Endodermal cell (in vitro differentiated cells): ENCODE results near the gene MRPL44. TPM values are rescaled to one million over a fixed set of nuclear protein-coding genes. Genes with fewer than 3 reads are reported as not detected.
"Not testable (repeated sequence)": the region's sequence is repeated elsewhere in the genome, so short reads cannot be mapped to it uniquely, and the experiment has no call there.

Experiments used
- DNase-seq: peaks from one replicate; pipeline ENCODE4 v3.0.0-alpha.2; 2017
- H3K27ac ChIP-seq: 2 replicates; pipeline ENCODE4 v1.5.1; 2013; ENCODE audit warnings: mild to moderate bottlenecking, low read depth, low read length, moderate library complexity
- H3K27me3 ChIP-seq: 2 replicates; pipeline ENCODE4 v1.6.1; 2013; ENCODE audit warnings: mild to moderate bottlenecking, low read length, moderate library complexity; ENCODE audit not compliant: insufficient read depth, control insufficient read depth, poor library complexity, severe bottlenecking
- H3K36me3 ChIP-seq: 2 replicates; pipeline ENCODE4 v1.7.0; 2013; ENCODE audit warnings: mild to moderate bottlenecking, low read length, moderate library complexity; ENCODE audit not compliant: control insufficient read depth, insufficient read depth
- H3K4me1 ChIP-seq: one replicate; pipeline ENCODE4 v1.7.0; 2013; ENCODE audit warnings: low read length; ENCODE audit not compliant: control insufficient read depth, insufficient read depth
- H3K4me3 ChIP-seq: 2 replicates; pipeline ENCODE4 v1.5.1; 2013; ENCODE audit warnings: mild to moderate bottlenecking, low read length, moderate library complexity
- H3K9ac ChIP-seq: 2 replicates; pipeline ENCODE4 v1.6.1; 2013; ENCODE audit warnings: mild to moderate bottlenecking, low read length, moderate library complexity; ENCODE audit not compliant: poor library complexity, severe bottlenecking; ENCODE audit errors: extremely low read depth
- H3K9me3 ChIP-seq: 2 replicates; pipeline ENCODE4 v1.6.1; 2013; ENCODE audit warnings: mild to moderate bottlenecking, low read length, moderate library complexity; ENCODE audit not compliant: control insufficient read depth
- H3K27ac Mint-ChIP-seq: 2 replicates; pipeline ENCODE4 v1.8.0; 2020; ENCODE audit warnings: mixed read lengths
- H3K27me3 Mint-ChIP-seq: 2 replicates; pipeline ENCODE4 v1.8.0; 2021; ENCODE audit warnings: mild to moderate bottlenecking, mixed read lengths; ENCODE audit not compliant: insufficient read depth
- H3K36me3 Mint-ChIP-seq: 2 replicates; pipeline ENCODE4 v1.8.0; 2020; ENCODE audit warnings: low read depth, mixed read lengths
- H3K4me1 Mint-ChIP-seq: 2 replicates; pipeline ENCODE4 v1.8.0; 2020; ENCODE audit warnings: mixed read lengths
- H3K4me3 Mint-ChIP-seq: 2 replicates; pipeline ENCODE4 v1.8.0; 2020; ENCODE audit warnings: mild to moderate bottlenecking, moderate library complexity, mixed read lengths
- H3K9me3 Mint-ChIP-seq: 2 replicates; pipeline ENCODE4 v1.8.0; 2020; ENCODE audit warnings: mild to moderate bottlenecking, mixed read lengths
- WGBS, 2 experiments: methylation state at CpG; one replicate each; pipeline versions ENCODE4 v1.1.5 to v1.1.7; 2013; ENCODE audit warnings: missing lambda C conversion rate in 2 of 2, mixed read lengths in 1 of 2; ENCODE audit not compliant: insufficient coverage in 1 of 2, insufficient read length in 1 of 2; 5-methylcytosine and 5-hydroxymethylcytosine counted together
- total RNA-seq, 2 donors: library from RNA; stranded (reverse); fragmentation: NEBNext Ultra II Directional in 1 of 2; extraction: Animal tissue kit (Norgen Biotek cat#: 25700) in 1 of 2; gene quantifications; 2 replicates in 1 of 2; 3 replicates in 1 of 2; pipeline ENCODE4 v1.2.1, GENCODE V29; 2021
- TF ChIP-seq, protein P1 (sequence below): fragments of 200-600 bp; sonication (generic); conservative IDR thresholded peaks from 2 replicates; pipeline ENCODE4 v1.5.0; 2021; ENCODE audit warnings: antibody characterized with exemption, mild to moderate bottlenecking

Gene MRPL44
- total RNA-seq, 2 donors from 2014 or later, result 38.7 to 43.4 TPM

DNA sequence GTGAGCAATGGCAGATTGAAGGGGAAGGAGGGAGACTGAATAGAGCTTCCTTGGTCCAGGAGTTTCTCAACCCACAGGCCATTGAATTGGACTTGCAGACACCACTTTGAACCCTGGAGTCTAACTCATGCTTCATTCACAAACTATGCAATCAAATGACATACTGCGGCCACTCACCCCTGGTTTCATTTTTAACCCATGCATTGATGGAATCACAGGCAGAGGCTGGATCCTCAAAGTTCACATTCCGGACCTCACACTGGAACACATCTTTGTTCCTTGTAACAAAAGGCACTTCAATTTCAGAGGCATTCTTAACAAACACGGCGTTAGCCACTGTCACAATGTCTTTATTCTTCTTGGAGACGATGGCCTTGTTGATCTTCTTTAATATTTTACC is 40.7 kb downstream of the MRPL44 start:
- 69 to 83% methylated on average over 4 to 5 of the region's 5 CpGs for WGBS, 2 experiments
- H3K9me3 Mint-ChIP-seq, result no peaks in the 10 kb centered on the region
- H3K27me3 ChIP-seq, result no peaks in the 10 kb centered on the region
- no peak for DNase-seq
- no peaks in the 10 kb centered on the region for H3K9me3 ChIP-seq
- H3K27ac ChIP-seq, result no peak overlapping the region
- peaks cover 2% of the 10 kb centered on the region for H3K4me1 Mint-ChIP-seq
- H3K36me3 Mint-ChIP-seq, result peaks cover 70% of the 10 kb centered on the region
- no peak overlapping the region for H3K4me3 Mint-ChIP-seq
- H3K27ac Mint-ChIP-seq, result no peak overlapping the region
- no peaks in the 10 kb centered on the region for H3K27me3 Mint-ChIP-seq
- peaks cover 95% of the 10 kb centered on the region for H3K36me3 ChIP-seq
- no peak overlapping the region for H3K9ac ChIP-seq
- TF ChIP-seq, protein P1, sequence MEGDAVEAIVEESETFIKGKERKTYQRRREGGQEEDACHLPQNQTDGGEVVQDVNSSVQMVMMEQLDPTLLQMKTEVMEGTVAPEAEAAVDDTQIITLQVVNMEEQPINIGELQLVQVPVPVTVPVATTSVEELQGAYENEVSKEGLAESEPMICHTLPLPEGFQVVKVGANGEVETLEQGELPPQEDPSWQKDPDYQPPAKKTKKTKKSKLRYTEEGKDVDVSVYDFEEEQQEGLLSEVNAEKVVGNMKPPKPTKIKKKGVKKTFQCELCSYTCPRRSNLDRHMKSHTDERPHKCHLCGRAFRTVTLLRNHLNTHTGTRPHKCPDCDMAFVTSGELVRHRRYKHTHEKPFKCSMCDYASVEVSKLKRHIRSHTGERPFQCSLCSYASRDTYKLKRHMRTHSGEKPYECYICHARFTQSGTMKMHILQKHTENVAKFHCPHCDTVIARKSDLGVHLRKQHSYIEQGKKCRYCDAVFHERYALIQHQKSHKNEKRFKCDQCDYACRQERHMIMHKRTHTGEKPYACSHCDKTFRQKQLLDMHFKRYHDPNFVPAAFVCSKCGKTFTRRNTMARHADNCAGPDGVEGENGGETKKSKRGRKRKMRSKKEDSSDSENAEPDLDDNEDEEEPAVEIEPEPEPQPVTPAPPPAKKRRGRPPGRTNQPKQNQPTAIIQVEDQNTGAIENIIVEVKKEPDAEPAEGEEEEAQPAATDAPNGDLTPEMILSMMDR, result no peak
- no peaks in the 10 kb centered on the region for H3K4me1 ChIP-seq
- H3K4me3 ChIP-seq, result no peak overlapping the region

DNA sequence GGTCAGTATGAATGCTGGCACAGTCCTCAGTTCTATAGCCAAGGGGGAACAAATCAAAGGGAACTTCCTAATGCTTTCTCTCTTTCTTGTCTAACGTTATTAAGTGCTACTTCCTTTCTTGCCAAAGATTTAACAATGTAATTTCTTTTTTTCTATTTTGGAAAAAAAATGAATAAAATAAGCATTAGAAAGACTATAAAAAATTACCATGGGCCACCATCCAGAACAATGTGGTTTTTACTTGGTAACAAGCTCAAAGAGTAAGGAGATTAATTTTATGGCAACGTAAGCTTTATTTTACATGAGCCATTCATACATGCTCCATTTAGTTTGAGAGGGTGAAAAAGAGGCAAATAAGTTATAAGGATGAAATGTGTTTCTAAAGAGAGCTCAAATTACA is 41.7 kb downstream of the MRPL44 start:
- Histone ChIP-seq H3K36me3 (peaks cover 88% of the 10 kb centered on the region), H3K27ac (no peak overlapping the region), H3K4me3 (no peak overlapping the region), H3K9ac (no peak overlapping the region), H3K9me3 (no peaks in the 10 kb centered on the region), H3K4me1 (no peaks in the 10 kb centered on the region), H3K27me3 (no peaks in the 10 kb centered on the region)
- H3K36me3 Mint-ChIP-seq, result peaks cover 66% of the 10 kb centered on the region
- H3K9me3 Mint-ChIP-seq, result no peaks in the 10 kb centered on the region
- H3K4me1 Mint-ChIP-seq, result peaks cover 5% of the 10 kb centered on the region
- no peak overlapping the region for H3K4me3 Mint-ChIP-seq
- H3K27me3 Mint-ChIP-seq, result no peaks in the 10 kb centered on the region
- no peak for DNase-seq
- H3K27ac Mint-ChIP-seq, result no peak overlapping the region
- TF ChIP-seq, protein P1, result no peak
- WGBS, 2 experiments, result 92 to 100% methylated on average over 1 to 2 of the region's 2 CpGs

DNA sequence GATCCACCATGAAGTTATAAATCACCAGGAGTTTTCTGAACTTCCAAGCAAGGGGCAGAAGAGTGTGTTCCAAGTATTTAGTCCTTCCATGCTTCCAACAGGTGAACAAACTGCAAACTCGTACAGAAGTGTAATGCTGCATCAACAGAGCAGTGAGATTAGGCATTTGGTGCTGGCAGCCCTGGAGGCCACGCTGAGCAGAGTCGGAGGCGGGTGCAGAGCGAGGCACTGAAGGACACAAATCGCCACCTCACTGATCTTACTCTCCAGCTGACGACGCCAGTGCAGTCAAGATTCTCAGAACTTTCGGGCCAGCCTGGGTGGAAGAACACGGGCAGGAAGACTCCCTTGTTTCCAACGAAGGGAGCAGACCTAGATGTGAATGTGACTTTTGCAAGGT is 42.6 kb downstream of the MRPL44 start:
- no peaks in the 10 kb centered on the region for H3K9me3 ChIP-seq
- no peak for DNase-seq
- WGBS, 2 experiments, result 93 to 94% methylated on average over 4 to 11 of the region's 11 CpGs
- no peak overlapping the region for H3K4me3 ChIP-seq
- Mint-ChIP-seq H3K4me1 (peaks cover 5% of the 10 kb centered on the region), H3K36me3 (peaks cover 64% of the 10 kb centered on the region), H3K9me3 (no peaks in the 10 kb centered on the region), H3K27ac (no peak overlapping the region), H3K4me3 (no peak overlapping the region), H3K27me3 (no peaks in the 10 kb centered on the region)
- no peak overlapping the region for H3K27ac ChIP-seq
- H3K27me3 ChIP-seq, result no peaks in the 10 kb centered on the region
- no peak overlapping the region for H3K9ac ChIP-seq
- TF ChIP-seq, protein P1, result no peak
- no peaks in the 10 kb centered on the region for H3K4me1 ChIP-seq
- H3K36me3 ChIP-seq, result peaks cover 87% of the 10 kb centered on the region

DNA sequence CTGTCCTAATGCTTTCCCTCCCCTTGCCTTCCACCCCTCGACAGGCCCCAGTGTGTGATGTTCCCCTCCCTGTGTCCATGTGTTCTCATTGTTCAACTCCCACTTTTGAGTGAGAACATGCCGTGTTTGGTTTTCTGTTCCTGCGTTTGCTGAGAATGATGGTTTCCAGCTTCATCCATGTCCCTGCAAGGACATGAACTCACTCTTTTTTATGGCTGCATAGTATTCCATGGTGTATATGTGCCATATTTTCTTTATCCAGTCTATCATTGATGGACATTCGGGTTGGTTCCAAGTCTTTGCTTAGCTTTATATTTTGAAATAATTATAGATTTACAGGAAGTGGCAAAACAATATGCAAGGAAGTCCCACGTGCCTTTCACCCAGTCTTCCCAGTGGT is 43.4 kb downstream of the MRPL44 start:
- not testable (repeated sequence) for H3K27ac ChIP-seq, H3K9me3 ChIP-seq, DNase-seq, H3K4me3 ChIP-seq, H3K4me3 Mint-ChIP-seq, H3K27ac Mint-ChIP-seq, H3K27me3 ChIP-seq, H3K9me3 Mint-ChIP-seq, H3K4me1 Mint-ChIP-seq, H3K27me3 Mint-ChIP-seq, H3K4me1 ChIP-seq, H3K9ac ChIP-seq
- peaks cover 86% of the 10 kb centered on the region for H3K36me3 ChIP-seq
- WGBS, 2 experiments, result 96 to 97% methylated on average over 4 to 5 of the region's 5 CpGs
- peaks cover 57% of the 10 kb centered on the region for H3K36me3 Mint-ChIP-seq
